ENCODE results near the gene LMLN.

GRCh38 chr3:198092276-198092675 lies 132.3 kb downstream of the LMLN start:
- TF ChIP-seq CTCF (IDR thresholded peaks at IDR 0.05), result no peak
- TF ChIP-seq POLR2A (IDR thresholded peaks at IDR 0.05), result no peak
- no peak for TF ChIP-seq POLR2AphosphoS5 (IDR thresholded peaks at IDR 0.05)
